HG03442 (cell line): ENCODE results near the gene FMN2.

Experiments used
- ATAC-seq: cut with Tn5 transposase; IDR thresholded peaks from one replicate; pipeline ENCODE4 v1.9.1; 2021; ENCODE audit warnings: mild to moderate bottlenecking, moderate library complexity; ENCODE audit not compliant: unreplicated experiment

FMN2 gene

DNA sequence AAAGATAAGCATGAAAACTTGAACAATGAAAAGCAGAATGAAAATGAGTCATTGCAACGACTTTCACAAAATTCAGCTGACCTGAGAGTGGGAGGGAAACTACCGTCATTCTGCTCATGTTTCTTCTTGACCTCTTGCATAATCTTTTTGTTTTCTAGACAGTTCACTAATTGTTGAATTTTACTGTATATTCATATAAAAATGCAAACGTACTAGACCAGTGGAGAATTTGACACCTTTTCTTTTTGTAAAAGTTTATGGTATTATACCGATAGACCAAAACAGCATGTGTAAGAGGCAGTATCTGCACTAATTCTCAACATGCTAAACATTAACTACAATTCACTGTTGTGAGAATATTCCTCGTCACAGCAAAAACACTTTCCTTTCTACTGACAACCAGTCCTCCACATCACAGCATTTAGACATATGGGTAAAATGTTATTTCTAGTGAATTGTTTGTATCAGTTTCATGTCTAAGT, 382.5 kb downstream of the FMN2 start:
- no peak for ATAC-seq

DNA sequence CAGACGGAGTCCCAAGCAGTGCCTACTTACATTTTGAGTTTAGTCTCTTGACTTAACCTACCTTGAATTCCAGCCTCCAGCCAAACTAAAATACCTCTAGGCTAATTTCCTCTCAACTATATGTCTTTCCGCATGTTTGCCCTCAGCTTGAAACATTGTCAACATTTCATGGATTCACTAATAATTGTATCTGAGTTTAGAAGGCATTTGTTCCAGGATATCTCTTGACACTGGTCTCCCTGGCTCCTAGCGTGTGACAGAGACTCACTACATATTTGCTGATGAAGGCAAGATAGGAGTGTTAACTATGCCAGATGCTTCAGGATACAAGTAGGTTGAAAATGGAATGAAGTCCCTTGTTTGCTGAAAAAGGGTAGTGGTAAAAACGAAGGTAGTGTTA, 384.1 kb downstream of the FMN2 start:
- ATAC-seq, result no peak

DNA sequence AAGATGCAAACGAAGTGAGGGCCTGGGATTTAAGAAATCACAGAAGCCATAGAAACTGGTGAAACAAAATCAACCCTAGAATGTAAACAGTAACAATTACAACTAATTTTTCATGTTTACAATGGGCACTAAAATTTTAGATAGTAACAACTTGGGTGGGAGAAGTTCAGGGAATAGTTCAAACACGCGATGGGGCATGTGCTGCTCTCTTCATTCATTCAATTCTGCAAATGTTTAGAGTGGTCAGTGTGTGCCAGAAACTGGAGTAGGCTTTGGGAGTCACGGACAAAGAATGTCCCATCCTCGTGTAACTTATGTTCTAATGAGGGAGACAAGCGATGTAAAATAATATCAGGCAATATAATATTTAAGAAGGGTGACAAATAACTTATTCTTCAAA, 386.9 kb downstream of the FMN2 start:
- no peak for ATAC-seq

DNA sequence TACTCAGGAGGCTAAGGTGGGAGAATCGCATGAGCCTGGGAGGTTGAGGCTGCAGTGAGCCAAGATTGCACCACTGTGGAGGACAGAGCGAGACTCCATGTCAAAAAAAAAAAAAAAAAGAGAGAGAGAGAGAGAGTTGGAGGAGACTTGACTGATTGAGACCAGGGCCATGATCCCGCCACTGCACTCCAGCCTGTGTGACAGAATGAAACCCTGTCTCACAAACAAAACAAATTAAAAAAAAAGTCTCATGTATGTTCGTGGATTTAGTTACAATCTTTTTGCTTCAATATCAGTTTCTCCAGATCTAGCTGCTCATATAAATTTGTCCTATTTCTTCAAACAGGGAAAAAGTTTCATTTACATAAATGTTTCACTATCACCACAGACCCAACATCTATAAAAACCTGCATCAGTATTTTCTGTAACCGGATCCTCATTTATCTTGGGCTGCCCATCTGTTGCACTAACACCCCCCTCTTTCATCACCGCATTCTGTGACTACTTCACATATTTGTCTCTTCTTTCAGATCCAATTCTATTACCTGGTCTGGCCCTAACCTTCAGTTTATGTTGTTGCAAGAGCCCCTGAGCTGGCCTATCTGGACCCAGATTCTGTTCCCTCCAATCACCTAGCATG, 393.2 kb downstream of the FMN2 start:
- ATAC-seq, result no peak

DNA sequence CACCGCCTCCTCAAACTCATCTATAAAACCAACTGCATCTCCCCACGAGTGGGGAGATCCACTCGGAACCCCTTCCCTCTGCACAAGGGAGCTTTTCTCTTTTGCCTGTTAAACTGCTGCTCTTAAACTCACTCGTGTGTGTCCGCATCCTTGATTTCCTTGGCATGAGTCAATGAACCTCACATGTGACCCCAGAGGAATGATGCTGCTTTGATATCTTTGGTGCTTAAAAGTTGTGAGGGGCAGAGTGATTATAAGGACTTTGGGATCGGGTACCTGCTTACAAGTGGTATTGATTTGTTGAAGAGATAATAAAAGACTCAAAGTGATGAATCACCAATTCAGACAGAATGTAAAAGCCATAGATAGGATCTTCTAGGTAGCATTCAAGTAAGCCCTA, 394.9 kb downstream of the FMN2 start:
- ATAC-seq, result no peak

- ATAC-seq, result no peak
Observed at GRCh38 chr1:240487493-240487892, 395.8 kb downstream of the FMN2 start.

GRCh38 chr1:240491156-240491555, 399.5 kb downstream of the FMN2 start:
- no peak for ATAC-seq

GRCh38 chr1:240491796-240492195, 400.1 kb downstream of the FMN2 start:
- ATAC-seq, result no peak

DNA sequence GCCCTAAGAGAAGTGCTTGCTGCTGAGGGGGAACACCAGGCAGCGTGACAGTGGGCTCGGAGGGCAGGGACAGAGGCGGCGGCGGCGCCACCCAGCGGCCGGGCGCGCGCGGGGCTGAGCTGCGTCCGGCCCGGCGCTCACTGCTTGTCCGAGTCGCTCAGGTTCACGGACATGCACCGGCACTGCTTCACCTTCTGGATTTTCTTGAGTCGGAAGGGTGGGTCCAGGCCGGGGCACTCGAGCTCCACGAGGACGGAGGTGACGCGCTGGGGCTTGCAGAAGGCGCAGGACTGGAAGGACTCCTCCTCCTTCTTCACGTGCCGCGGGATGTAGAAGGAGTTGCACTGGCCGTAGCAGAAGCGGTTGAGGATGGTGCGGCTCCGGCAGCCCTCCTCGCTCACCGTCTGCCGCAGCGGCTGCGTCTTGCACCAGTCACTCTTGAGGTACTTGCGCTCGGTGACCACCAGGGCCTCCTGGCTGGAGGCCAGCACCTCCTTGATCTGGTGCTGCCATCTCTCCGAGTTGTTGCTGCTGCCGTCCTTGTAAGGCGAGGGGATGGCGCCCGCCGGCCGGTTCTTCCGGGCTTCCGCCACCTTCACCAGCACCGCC, 401.3 kb downstream of the FMN2 start:
- no peak for ATAC-seq

GRCh38 chr1:240495601-240496000, 403.9 kb downstream of the FMN2 start:
- ATAC-seq, result no peak

DNA sequence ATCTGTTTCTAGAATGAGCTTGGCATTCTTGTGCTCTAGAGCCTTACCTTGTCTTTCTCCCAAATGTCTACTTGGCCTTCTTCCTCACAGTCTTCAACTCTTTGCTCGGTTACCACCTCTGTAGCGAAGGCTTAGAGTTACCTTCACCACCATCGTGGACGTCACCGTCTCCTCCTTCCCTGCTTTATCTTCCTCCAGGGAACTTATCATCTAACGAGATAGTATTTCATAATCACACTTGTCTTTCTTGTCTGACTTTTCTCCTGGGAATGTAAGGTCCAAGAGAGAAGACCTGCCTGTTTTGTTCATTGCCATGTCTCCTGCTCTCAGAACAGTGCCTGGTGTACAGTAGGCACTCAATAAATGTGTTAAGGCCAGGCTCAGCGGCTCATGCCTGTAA, 404.7 kb downstream of the FMN2 start:
- ATAC-seq, result no peak

DNA sequence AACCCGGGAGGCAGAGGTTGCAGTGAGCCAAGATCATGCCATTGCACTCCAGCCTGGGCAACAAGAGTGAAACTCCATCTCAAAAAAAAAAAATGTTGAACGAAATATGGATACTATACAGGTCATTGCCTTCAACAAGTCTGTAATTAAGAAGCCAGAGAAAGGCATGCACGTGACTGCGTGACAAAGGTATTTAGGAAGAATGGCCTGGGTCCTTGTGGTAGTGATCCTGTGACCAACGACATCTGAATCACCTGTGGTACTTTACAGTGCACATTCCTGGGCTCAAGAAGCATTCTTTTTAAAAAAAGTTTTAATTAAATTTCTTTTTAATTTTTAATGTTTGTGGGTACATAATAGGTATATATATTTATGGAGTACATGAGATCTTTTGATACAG, 405.3 kb downstream of the FMN2 start:
- ATAC-seq, result no peak

- no peak for ATAC-seq
Observed at GRCh38 chr1:240497908-240498307, 406.2 kb downstream of the FMN2 start.

DNA sequence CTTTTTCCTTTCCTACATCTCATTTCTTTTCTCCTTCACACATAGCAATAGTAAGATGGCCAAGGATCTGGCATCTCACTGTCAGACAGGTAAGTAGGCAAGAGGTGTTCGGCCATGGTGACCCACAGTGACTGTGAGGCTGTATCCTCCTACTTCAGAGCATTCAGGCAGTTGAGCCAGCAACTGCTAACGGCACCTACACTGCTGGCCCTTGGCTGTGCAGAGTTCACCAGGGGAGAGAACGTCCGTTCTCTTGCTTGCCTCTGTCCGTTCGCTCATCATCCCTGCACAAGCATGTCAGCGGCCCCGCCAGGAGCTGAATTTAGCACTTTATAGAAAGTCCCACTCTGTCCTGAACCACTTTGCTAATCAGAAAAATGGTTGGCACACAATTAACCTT, 406.7 kb downstream of the FMN2 start:
- no peak for ATAC-seq

- ATAC-seq, result no peak
Observed at GRCh38 chr1:240499012-240499411, 407.3 kb downstream of the FMN2 start.

DNA sequence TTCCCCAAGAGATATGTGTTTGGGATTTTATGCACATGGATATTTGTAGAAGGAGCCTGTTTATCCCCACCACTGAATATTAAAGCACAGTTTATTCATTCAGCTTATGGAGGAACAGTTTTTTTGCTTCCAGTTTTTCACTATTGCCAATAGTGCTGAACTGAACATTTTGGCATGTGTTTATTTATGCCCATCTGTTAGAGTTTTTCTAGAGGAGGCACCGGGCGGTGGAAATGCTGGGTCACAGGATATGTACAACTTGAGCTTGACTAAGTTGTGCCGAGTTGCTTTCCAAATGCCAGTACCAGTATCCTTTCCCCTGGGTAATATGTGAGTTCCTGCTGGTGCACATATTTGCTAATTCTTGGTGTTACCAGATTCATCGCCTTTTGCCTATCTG, 409.0 kb downstream of the FMN2 start:
- no peak for ATAC-seq

DNA sequence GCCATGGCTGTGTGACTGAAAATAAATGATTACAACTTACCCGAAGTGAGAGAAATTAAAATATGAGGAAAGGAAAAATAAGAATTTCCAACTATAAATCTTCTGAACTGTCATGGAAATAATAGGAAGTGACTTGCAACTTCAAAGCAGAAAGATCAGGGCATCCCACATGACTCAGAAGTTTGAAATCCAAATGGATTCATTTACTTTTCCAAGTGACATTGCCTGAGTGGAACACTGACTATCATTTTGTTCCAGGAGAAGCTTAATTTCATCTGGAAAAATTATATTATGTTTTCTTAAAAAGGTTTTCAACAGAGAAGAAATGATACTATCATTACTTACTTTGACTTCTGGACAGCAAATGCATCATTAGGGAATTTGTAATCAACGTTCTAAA, 409.4 kb downstream of the FMN2 start:
- no peak for ATAC-seq

DNA sequence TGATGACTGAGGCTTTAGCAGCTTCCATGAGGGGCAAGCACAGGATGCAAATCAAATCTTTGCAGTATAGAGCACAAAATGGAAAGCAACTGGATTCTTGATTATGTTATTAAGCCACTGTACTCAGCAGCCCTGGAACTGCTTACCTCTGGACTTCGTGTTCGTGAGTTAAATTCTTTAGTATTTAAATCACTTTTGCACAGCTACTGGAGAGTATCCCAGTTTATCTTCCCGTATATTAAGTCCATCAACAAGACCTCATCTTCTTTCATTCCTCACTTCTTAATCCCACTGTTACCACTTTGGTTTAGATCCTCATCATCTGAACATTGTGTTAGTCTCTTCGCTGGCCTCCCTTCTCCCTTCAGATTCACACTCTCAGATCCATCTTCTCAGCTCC, 411.4 kb downstream of the FMN2 start:
- no peak for ATAC-seq

- ATAC-seq, result no peak
Observed at GRCh38 chr1:240503558-240503957, 411.9 kb downstream of the FMN2 start.

DNA sequence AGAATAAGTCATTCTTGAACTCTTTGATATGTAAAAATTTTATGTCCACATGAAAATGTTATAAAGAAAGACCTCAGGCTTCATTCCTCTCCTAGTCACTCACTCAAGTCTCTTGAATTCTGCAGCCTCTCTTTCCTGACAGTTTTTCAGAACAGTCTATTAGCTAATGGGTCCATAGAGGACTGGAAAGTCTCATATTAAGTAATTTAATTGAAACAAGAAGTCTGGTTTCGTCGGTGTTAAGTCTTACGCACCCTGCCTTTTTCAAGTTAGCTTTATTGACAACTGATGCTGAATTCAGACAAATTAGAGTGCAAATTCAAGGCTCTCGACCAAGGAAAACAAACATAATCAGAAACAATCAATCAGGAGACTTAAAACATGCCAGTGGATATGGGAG, 414.5 kb downstream of the FMN2 start:
- no peak for ATAC-seq

DNA sequence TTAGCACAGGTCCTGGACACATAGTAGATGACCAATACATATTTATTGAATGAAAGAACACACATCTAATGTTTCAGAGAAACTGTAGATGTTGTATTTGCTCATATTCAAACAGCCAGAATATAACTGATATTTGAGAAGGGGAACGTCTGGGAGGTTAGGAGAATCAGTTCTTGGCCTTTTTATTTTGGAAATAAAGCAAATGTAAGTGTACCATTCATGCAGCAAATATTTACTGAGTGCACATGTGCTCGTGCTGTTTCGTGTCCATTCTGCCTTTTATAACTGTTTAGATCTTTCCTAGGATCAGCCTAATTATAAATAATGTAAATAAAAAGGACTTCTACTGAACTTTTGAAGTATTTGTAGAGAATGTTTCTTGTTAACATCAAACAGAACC, 416.5 kb downstream of the FMN2 start:
- no peak for ATAC-seq

GRCh38 chr1:240508950-240509349, 417.3 kb downstream of the FMN2 start:
- ATAC-seq, result no peak

DNA sequence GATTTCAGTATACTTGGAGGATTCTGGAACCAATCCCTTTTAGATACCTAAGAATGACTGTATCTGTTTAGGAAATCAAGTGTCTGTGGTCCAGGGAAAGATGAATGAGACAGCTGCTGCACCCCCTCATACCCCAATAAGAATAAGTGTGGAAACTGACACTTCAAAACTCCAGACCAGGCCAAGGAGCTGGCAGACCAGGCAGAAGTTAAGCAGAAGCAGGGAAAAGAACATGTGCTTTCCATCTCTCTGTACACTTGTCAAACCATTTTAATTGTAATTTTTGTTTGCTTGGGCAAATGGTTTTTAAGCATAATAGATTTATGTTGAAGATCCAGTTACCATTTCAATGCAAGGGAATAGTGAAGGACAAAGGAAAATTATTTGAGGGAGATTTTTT, 420.1 kb downstream of the FMN2 start:
- ATAC-seq, result no peak
